Colonic mucosa (tissue), 4 donors: Measurements from ENCODE around the gene AOX1. TPM values are rescaled to one million over a fixed set of nuclear protein-coding genes. Genes with fewer than 3 reads are reported as not detected.

Experiments
- DNase-seq: peaks from one replicate; pipeline ENCODE4 v3.0.0-alpha.2; 2020
- H3K27ac ChIP-seq: fragments of 200-600 bp; one replicate; pipeline ENCODE4 v1.8.0; 2021
- H3K27me3 ChIP-seq: fragments of 200-600 bp; one replicate; pipeline ENCODE4 v1.8.0; 2021
- H3K36me3 ChIP-seq: fragments of 200-600 bp; one replicate; pipeline ENCODE4 v1.8.0; 2021
- H3K4me1 ChIP-seq: fragments of 200-600 bp; one replicate; pipeline ENCODE4 v1.8.0; 2021; ENCODE audit warnings: mild to moderate bottlenecking
- H3K4me3 ChIP-seq: fragments of 200-600 bp; one replicate; pipeline ENCODE4 v1.8.0; 2021
- H3K9ac ChIP-seq, 2 donors: one replicate each; pipeline ENCODE4 v1.7.0; 2013; ENCODE audit warnings: control low read depth in 2 of 2, low read depth in 2 of 2, low read length in 2 of 2
- H3K9me3 ChIP-seq: fragments of 200-600 bp; one replicate; pipeline ENCODE4 v1.8.0; 2021
- intact Hi-C: fragments of 100-400 bp; cut with DNase I; formaldehyde crosslinking; loops from one replicate; pipeline ENCODE4 v1.14.1; 2022
- total RNA-seq, 2 donors: library from RNA; stranded (reverse); fragmentation: NEBNext Ultra II Directional in 1 of 2; extraction: Animal tissue kit (Norgen Biotek cat#: 25700) in 1 of 2; gene quantifications; one replicate each; pipeline ENCODE4 v1.2.1, GENCODE V29; 2021
- TF ChIP-seq, protein P1 (sequence below): fragments of 200-600 bp; IDR thresholded peaks from one replicate; pipeline ENCODE4 v1.8.0; 2022; ENCODE audit warnings: antibody characterized with exemption, mild to moderate bottlenecking
- donor health status: healthy.
- donor health status: DM: no; HTN: no; CAD: no.
- donor health status: DM: no; HTN: no; CAD: no.

AOX1 gene
- total RNA-seq, 2 donors from 2014 or later = 2.9 to 3.3 TPM

- intact Hi-C loops = no loop called here
- no peaks in the 10 kb centered on the region for H3K36me3 ChIP-seq
Observed at GRCh38 chr2:200613692-200614091, 27.9 kb downstream of the AOX1 start.

DNA sequence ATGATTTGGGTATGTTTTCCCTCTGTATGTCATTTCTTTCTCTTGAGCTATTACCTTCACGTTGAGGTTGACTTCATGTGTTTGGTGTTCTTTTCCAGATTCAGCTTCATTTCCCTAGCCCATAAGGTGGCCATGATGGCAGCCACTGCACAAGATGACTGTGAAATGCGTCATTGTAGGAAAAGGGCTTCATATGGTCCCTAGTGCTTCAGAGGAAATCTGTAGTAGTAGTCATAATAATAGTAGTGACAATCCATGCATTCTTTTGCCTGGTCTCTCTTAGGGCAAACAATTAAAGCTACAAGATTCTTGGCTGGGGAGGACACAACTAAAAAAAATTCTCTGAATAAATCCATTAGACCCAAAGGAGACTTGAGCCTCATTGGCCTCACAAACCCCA lies 28.4 kb downstream of the AOX1 start:
- no peak overlapping the region for H3K9ac ChIP-seq
- intact Hi-C loops = no loop called here
- H3K9me3 ChIP-seq = no peaks in the 10 kb centered on the region
- H3K36me3 ChIP-seq = no peaks in the 10 kb centered on the region
- no peak for DNase-seq
- no peak overlapping the region for H3K4me3 ChIP-seq
- H3K27me3 ChIP-seq = no peaks in the 10 kb centered on the region
- no peak overlapping the region for H3K27ac ChIP-seq
- TF ChIP-seq, protein P1, sequence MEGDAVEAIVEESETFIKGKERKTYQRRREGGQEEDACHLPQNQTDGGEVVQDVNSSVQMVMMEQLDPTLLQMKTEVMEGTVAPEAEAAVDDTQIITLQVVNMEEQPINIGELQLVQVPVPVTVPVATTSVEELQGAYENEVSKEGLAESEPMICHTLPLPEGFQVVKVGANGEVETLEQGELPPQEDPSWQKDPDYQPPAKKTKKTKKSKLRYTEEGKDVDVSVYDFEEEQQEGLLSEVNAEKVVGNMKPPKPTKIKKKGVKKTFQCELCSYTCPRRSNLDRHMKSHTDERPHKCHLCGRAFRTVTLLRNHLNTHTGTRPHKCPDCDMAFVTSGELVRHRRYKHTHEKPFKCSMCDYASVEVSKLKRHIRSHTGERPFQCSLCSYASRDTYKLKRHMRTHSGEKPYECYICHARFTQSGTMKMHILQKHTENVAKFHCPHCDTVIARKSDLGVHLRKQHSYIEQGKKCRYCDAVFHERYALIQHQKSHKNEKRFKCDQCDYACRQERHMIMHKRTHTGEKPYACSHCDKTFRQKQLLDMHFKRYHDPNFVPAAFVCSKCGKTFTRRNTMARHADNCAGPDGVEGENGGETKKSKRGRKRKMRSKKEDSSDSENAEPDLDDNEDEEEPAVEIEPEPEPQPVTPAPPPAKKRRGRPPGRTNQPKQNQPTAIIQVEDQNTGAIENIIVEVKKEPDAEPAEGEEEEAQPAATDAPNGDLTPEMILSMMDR = no peak
- no peaks in the 10 kb centered on the region for H3K4me1 ChIP-seq

More at GRCh38 chr2:200613692-200614091, 27.9 kb downstream of the AOX1 start:
- H3K9ac ChIP-seq = no peak overlapping the region
- no peak overlapping the region for H3K4me3 ChIP-seq
- H3K27ac ChIP-seq = no peak overlapping the region
- TF ChIP-seq, protein P1 = no peak
- H3K4me1 ChIP-seq = no peaks in the 10 kb centered on the region
- DNase-seq = no peak
- H3K9me3 ChIP-seq = no peaks in the 10 kb centered on the region
- no peaks in the 10 kb centered on the region for H3K27me3 ChIP-seq

GRCh38 chr2:200615247-200615646 lies 29.4 kb downstream of the AOX1 start:
- no peaks in the 10 kb centered on the region for H3K36me3 ChIP-seq
- no peak overlapping the region for H3K27ac ChIP-seq
- intact Hi-C loops = no loop called here
- H3K4me1 ChIP-seq = no peaks in the 10 kb centered on the region
- H3K27me3 ChIP-seq = no peaks in the 10 kb centered on the region
- H3K4me3 ChIP-seq = no peak overlapping the region
- DNase-seq = no peak
- H3K9me3 ChIP-seq = no peaks in the 10 kb centered on the region
- H3K9ac ChIP-seq = no peak overlapping the region
- TF ChIP-seq, protein P1 = no peak

DNA sequence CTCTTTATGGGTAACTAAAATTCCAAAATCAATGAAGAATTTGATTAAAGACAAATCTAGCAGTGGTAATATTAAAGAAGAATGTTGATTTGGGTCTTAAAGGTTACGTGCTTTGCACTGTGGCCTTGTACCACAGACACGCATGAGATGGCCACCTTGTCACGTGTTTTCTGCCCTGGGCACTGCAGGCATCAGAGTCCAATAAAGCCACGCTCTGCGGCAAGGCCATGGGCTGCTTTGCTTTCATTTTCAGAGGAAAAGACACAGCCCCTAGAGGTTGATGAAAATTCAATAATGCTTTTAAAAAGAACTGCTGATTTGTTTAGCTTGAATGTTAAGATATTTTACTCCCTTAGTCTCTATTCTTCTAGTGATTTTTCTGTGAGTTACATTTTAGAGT lies 30.4 kb downstream of the AOX1 start:
- Histone ChIP-seq H3K27me3 (no peaks in the 10 kb centered on the region), H3K27ac (no peak overlapping the region), H3K4me1 (no peaks in the 10 kb centered on the region), H3K36me3 (no peaks in the 10 kb centered on the region), H3K4me3 (no peak overlapping the region), H3K9ac (no peak overlapping the region), H3K9me3 (no peaks in the 10 kb centered on the region)
- TF ChIP-seq, protein P1 = no peak
- intact Hi-C loops = no loop called here
- DNase-seq = no peak

DNA sequence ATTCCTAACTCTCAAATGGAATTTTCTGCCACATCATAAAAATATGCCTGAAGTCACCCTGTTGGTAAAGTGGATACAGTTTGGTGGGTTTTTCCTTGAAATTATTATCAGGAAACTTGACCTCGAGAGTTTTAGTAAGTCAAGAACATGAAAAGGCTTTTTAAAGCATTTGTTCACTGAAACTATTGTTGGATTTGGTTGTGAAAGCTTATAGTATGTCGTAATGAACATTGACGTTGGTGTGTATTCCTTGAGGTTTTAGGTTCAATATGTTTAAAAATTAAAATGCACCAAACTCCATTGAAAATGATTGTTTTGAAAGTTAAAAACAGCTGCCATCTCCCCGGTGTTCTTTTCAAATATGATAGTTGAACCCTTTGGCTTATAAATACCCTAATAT lies 30.8 kb downstream of the AOX1 start:
- Histone ChIP-seq H3K36me3 (no peaks in the 10 kb centered on the region), H3K27ac (no peak overlapping the region), H3K4me1 (no peaks in the 10 kb centered on the region), H3K4me3 (no peak overlapping the region), H3K9me3 (no peaks in the 10 kb centered on the region), H3K9ac (no peak overlapping the region), H3K27me3 (no peaks in the 10 kb centered on the region)
- no peak for DNase-seq
- TF ChIP-seq, protein P1 = no peak
- intact Hi-C loops = no loop called here
